HEK293 (cell line): ENCODE results near the gene COG3.

Experiments used
- CTCF ChIP-seq: fragments of 450-650 bp; formaldehyde crosslinking; IDR thresholded peaks from 2 replicates; pipeline ENCODE4 v1.5.1; 2016; ENCODE audit warnings: missing biosample characterization, missing genetic modification characterization
- KLF1 ChIP-seq: fragments of 450-650 bp; formaldehyde crosslinking; IDR thresholded peaks from 2 replicates; pipeline ENCODE4 v1.5.1; 2016; ENCODE audit warnings: missing biosample characterization, missing genetic modification characterization

- TF ChIP-seq KLF1 (tag by site-specific recombination): no peak
- TF ChIP-seq CTCF (tag by site-specific recombination): no peak
Measured at GRCh38 chr13:45496942-45497341, 32.2 kb downstream of the COG3 start.
